Hematopoietic multipotent progenitor cell treated with erythropoietin and hydrocortisone succinate and interleukin-3 and kit ligand, for 15 days (in vitro differentiated cells): ENCODE data around the gene KLK5.

ENCODE experiments used
- DNase-seq: peaks from one replicate; pipeline ENCODE4 v3.0.0-alpha.2; 2015; ENCODE audit warnings: low spot score

KLK5 gene

GRCh38 chr19:50968716-50969412 is 16.0 kb upstream of the KLK5 start:
- DNase-seq, result no peak

GRCh38 chr19:50967929-50968715 is 15.3 kb upstream of the KLK5 start:
- DNase-seq, result no peak

GRCh38 chr19:50964266-50964665 is 11.4 kb upstream of the KLK5 start:
- no peak for DNase-seq

- DNase-seq, result no peak
Measured at GRCh38 chr19:50963381-50963780, 10.5 kb upstream of the KLK5 start.

- no peak for DNase-seq
Measured at GRCh38 chr19:50962245-50962644, 9.4 kb upstream of the KLK5 start.

GRCh38 chr19:50959731-50960500 is 7.1 kb upstream of the KLK5 start:
- DNase-seq, result no peak

- no peak for DNase-seq
Measured at GRCh38 chr19:50957587-50957986, 4.7 kb upstream of the KLK5 start.

GRCh38 chr19:50949861-50950260 is 3.0 kb downstream of the KLK5 start:
- DNase-seq, result no peak

- DNase-seq, result no peak
Measured at GRCh38 chr19:50947123-50947522, 5.7 kb downstream of the KLK5 start.

- no peak for DNase-seq
Measured at GRCh38 chr19:50944795-50945194, 8.0 kb downstream of the KLK5 start.

- DNase-seq, result no peak
Measured at GRCh38 chr19:50943074-50943828, 9.6 kb downstream of the KLK5 start.

GRCh38 chr19:50939596-50939995 is 13.2 kb downstream of the KLK5 start:
- no peak for DNase-seq

GRCh38 chr19:50933640-50934039 is 19.2 kb downstream of the KLK5 start:
- DNase-seq, result peak; percentile 47

- no peak for DNase-seq
Measured at GRCh38 chr19:50932690-50933083, 20.2 kb downstream of the KLK5 start.

- DNase-seq, result no peak
Measured at GRCh38 chr19:50932018-50932689, 20.7 kb downstream of the KLK5 start.

GRCh38 chr19:50931023-50931422 is 21.8 kb downstream of the KLK5 start:
- no peak for DNase-seq

GRCh38 chr19:50928831-50929230 is 24.0 kb downstream of the KLK5 start:
- DNase-seq, result no peak

GRCh38 chr19:50926144-50926543 is 26.7 kb downstream of the KLK5 start:
- no peak for DNase-seq

- no peak for DNase-seq
Measured at GRCh38 chr19:50925734-50926133, 27.1 kb downstream of the KLK5 start.

- no peak for DNase-seq
Measured at GRCh38 chr19:50924586-50924985, 28.3 kb downstream of the KLK5 start.

GRCh38 chr19:50922317-50922853 is 30.5 kb downstream of the KLK5 start:
- peak; percentile 79 for DNase-seq
